ENCODE data around the gene TMEM54.

GRCh38 chr1:32878183-32878582 is 23.0 kb downstream of the TMEM54 start:
- TF ChIP-seq CTCF (IDR thresholded peaks at IDR 0.05) (no peak), EZH2 (IDR thresholded peaks at IDR 0.05; ENCODE audit: borderline replicate concordance, insufficient read depth, low read depth, low read length, poor library complexity, severe bottlenecking) (no peak)
